ENCODE results near the gene AURKB. TPM values are rescaled to one million over a fixed set of nuclear protein-coding genes. Genes with fewer than 3 reads are reported as not detected.

Gene AURKB
- total RNA-seq, 1 donor from 2014 or later = not detected

DNA sequence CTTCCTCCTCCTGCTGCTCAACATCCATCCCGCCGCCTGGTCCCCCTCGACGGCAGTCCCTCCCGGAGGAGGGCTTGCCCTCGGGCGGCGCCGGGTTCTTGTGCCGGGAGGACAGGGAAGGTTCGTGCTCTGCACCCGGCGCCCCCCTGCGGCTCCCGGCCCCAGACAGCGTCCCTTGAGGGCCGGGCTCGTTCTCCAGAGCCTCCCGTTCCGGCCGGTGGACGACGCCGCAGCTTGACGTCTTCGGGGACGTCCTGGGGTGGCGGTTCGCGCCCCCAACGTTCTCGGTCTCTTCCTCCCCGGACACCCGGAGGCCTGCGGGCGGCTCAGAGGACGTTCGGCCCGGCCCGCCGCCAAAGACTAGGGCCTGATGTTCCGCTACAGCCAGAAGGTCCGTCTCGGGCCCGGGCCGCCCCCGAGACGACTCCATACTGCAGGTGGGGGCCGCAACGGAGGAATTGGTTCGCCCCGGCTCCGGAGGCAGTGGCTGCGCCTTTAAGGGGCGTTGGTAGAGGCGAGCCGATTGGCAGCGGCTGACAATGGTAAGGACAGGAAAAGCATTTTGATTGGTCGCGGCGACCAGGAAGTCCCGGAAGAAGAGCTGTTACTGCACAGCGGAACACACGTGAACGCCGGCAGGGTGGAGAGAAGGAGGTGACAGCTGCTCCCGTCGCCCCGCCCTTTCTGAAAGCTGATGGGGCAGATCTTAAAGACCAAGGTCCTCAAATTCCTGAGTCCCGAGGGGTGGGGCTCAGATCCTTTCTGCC lies 20.5 kb downstream of the AURKB start, which contains the start of gene BORCS6:
Gene BORCS6, minus strand, starts transcription at position 470 of the 767 bp plus-strand sequence. Its CDS starts 40 bp downstream, at position 430.
- Histone ChIP-seq H3K36me3 (no peaks in the 10 kb centered on the region), H3K4me3 (peak within 1 kb of the TSS; percentile 77 to 86), H3K9me3 (no peaks in the 10 kb centered on the region), H3K4me1 (peaks cover 49% of the 10 kb centered on the region), H3K27ac (peak within 1 kb of the TSS; percentile 100), H3K27me3 (no peaks in the 10 kb centered on the region)
- peak; percentile 68 to 85 for TF ChIP-seq POLR2A (IDR thresholded peaks at IDR 0.05)
- peak; percentile 97 to 99 for TF ChIP-seq POLR2AphosphoS5 (IDR thresholded peaks at IDR 0.05; ENCODE audit: insufficient read depth in 1 of 2, low read depth in 1 of 2)
- TF ChIP-seq, protein P1, sequence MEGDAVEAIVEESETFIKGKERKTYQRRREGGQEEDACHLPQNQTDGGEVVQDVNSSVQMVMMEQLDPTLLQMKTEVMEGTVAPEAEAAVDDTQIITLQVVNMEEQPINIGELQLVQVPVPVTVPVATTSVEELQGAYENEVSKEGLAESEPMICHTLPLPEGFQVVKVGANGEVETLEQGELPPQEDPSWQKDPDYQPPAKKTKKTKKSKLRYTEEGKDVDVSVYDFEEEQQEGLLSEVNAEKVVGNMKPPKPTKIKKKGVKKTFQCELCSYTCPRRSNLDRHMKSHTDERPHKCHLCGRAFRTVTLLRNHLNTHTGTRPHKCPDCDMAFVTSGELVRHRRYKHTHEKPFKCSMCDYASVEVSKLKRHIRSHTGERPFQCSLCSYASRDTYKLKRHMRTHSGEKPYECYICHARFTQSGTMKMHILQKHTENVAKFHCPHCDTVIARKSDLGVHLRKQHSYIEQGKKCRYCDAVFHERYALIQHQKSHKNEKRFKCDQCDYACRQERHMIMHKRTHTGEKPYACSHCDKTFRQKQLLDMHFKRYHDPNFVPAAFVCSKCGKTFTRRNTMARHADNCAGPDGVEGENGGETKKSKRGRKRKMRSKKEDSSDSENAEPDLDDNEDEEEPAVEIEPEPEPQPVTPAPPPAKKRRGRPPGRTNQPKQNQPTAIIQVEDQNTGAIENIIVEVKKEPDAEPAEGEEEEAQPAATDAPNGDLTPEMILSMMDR (IDR thresholded peaks at IDR 0.05) = peak in 1 of 3 experiments; percentile 15
- peak in 1 of 2 donors; percentile 100 for DNase-seq (ENCODE audit: extremely low spot score in 2 of 2)
- intact Hi-C loops (cut with DNase I) = no loop called here

- no peak for DNase-seq (ENCODE audit: extremely low spot score in 2 of 2)
- Histone ChIP-seq H3K9me3 (no peaks in the 10 kb centered on the region), H3K36me3 (no peaks in the 10 kb centered on the region), H3K27me3 (no peaks in the 10 kb centered on the region), H3K4me1 (peaks cover 49% of the 10 kb centered on the region), H3K27ac (peak overlapping the region; percentile 100), H3K4me3 (peak overlapping the region; percentile 77 to 86)
- intact Hi-C loops (cut with DNase I) = no loop called here
- TF ChIP-seq POLR2A (IDR thresholded peaks at IDR 0.05) (no peak), POLR2AphosphoS5 (IDR thresholded peaks at IDR 0.05; ENCODE audit: insufficient read depth in 1 of 2, low read depth in 1 of 2) (no peak)
- TF ChIP-seq, protein P1 (IDR thresholded peaks at IDR 0.05) = no peak
Observed at GRCh38 chr17:8189041-8189710, 21.2 kb downstream of the AURKB start.

GRCh38 chr17:8188263-8188839 lies 22.0 kb downstream of the AURKB start:
- intact Hi-C loops (cut with DNase I) = no loop called here
- H3K36me3 ChIP-seq = no peaks in the 10 kb centered on the region
- H3K27ac ChIP-seq = peak overlapping the region; percentile 100
- H3K27me3 ChIP-seq = no peaks in the 10 kb centered on the region
- TF ChIP-seq POLR2AphosphoS5 (IDR thresholded peaks at IDR 0.05; ENCODE audit: insufficient read depth in 1 of 2, low read depth in 1 of 2) = no peak
- TF ChIP-seq POLR2A (IDR thresholded peaks at IDR 0.05) = no peak
- TF ChIP-seq, protein P1 (IDR thresholded peaks at IDR 0.05) = no peak
- H3K4me3 ChIP-seq = peak overlapping the region; percentile 77 to 86
- H3K9me3 ChIP-seq = no peaks in the 10 kb centered on the region
- DNase-seq (ENCODE audit: extremely low spot score in 2 of 2) = no peak
- peaks cover 49% of the 10 kb centered on the region for H3K4me1 ChIP-seq

DNA sequence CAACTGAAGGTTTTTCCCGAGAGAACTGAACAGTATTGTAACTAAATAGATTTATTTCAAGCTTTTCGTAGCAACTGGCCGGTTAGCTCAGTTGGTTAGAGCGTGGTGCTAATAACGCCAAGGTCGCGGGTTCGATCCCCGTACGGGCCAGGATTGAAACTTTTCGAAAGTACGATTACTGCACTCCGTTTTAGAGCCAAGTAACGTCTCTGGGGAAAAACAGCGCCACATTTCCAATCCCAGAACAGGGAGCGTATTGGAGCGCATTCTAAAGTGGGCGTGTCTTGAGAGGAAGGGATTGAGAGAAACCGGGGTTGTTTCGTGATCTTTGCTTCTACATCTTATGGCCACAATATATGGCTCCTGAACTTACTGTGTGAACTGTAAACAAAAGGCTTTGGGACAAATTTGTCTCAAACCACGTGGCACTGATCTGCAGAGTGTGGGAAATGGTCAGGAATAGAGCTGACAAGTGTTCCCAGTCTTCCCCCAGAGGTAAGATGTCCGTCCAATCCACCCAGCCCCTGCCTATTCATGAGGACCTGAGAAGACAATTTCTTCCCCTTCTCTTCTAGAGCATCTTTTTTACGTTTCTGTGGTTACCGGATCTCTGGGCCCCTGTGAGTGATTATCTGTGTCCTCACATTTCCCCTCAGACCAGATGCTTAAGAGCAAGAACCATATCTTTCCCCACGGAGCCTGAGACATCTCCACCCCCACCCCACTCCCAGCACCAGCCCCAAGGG lies 22.7 kb downstream of the AURKB start:
- H3K4me1 ChIP-seq = peaks cover 46% of the 10 kb centered on the region
- no peaks in the 10 kb centered on the region for H3K36me3 ChIP-seq
- H3K4me3 ChIP-seq = peak overlapping the region; percentile 77 to 86
- no peak for TF ChIP-seq POLR2A (IDR thresholded peaks at IDR 0.05)
- peak in 1 of 2 donors; percentile 90 for TF ChIP-seq POLR2AphosphoS5 (IDR thresholded peaks at IDR 0.05; ENCODE audit: insufficient read depth in 1 of 2, low read depth in 1 of 2)
- TF ChIP-seq, protein P1 (IDR thresholded peaks at IDR 0.05) = no peak
- intact Hi-C loops (cut with DNase I) = loop anchor here (2.0 kb wide), 3 partner anchors 33 to 67 kb away; partner anchors contain the start of genes CTC1 and PFAS
- H3K27me3 ChIP-seq = no peaks in the 10 kb centered on the region
- DNase-seq (ENCODE audit: extremely low spot score in 2 of 2) = peak in 1 of 2 donors; percentile 98
- H3K9me3 ChIP-seq = no peaks in the 10 kb centered on the region
- peak overlapping the region; percentile 100 for H3K27ac ChIP-seq

All from vagina (tissue), 2 donors.